ENCODE measurements around the gene AQP7.
"Not testable (repeated sequence)": the region's sequence is repeated elsewhere in the genome, so short reads cannot be mapped to it uniquely, and the experiment has no call there.

AQP7 gene

GRCh38 chr9:33402371-33402770, at the start of gene AQP7:
TSS of gene AQP7 (minus strand) at chr9:33402568. CDS start at chr9:33401262, 1,306 bp downstream.
- not testable (repeated sequence) for DNase-seq

- no peak for DNase-seq
These were observed 48.3 kb upstream of the AQP7 start for GRCh38 chr9:33450621-33451146.

GRCh38 chr9:33449715-33450114, 47.3 kb upstream of the AQP7 start:
- DNase-seq: no peak

GRCh38 chr9:33447799-33448553, 45.6 kb upstream of the AQP7 start:
- DNase-seq: peak; percentile 10

- peak; percentile 84 for DNase-seq
These were observed 44.8 kb upstream of the AQP7 start, which contains the start of gene AQP3 for GRCh38 chr9:33446946-33447798. TSS of gene AQP3 (minus strand) at chr9:33447593. CDS start at chr9:33447530, 63 bp downstream.

- DNase-seq: peak; percentile 76
These were observed 44.0 kb upstream of the AQP7 start for GRCh38 chr9:33446240-33446945.

- peak; percentile 60 for DNase-seq
These were observed 43.2 kb upstream of the AQP7 start for GRCh38 chr9:33445389-33446239.

GRCh38 chr9:33443464-33444154, 41.2 kb upstream of the AQP7 start:
- no peak for DNase-seq

- no peak for DNase-seq
These were observed 40.7 kb upstream of the AQP7 start for GRCh38 chr9:33443047-33443446.

- no peak for DNase-seq
These were observed 39.8 kb upstream of the AQP7 start for GRCh38 chr9:33442125-33442524.

GRCh38 chr9:33440609-33441008, 38.2 kb upstream of the AQP7 start:
- no peak for DNase-seq

- DNase-seq: no peak
These were observed 37.8 kb upstream of the AQP7 start for GRCh38 chr9:33440204-33440603.

- no peak for DNase-seq
These were observed 37.4 kb upstream of the AQP7 start for GRCh38 chr9:33439731-33440130.

- no peak for DNase-seq
These were observed 36.7 kb upstream of the AQP7 start for GRCh38 chr9:33438926-33439680.

- DNase-seq: no peak
These were observed 35.5 kb upstream of the AQP7 start for GRCh38 chr9:33437898-33438297.

- DNase-seq: no peak
These were observed 34.8 kb upstream of the AQP7 start for GRCh38 chr9:33437205-33437604.

- no peak for DNase-seq
These were observed 34.1 kb upstream of the AQP7 start for GRCh38 chr9:33436445-33436844.

- DNase-seq: no peak
These were observed 33.5 kb upstream of the AQP7 start for GRCh38 chr9:33435821-33436277.

- DNase-seq: no peak
These were observed 32.1 kb upstream of the AQP7 start for GRCh38 chr9:33434317-33435105.

- no peak for DNase-seq
These were observed 31.5 kb upstream of the AQP7 start for GRCh38 chr9:33433871-33434270.

All from CD4-positive, alpha-beta T cell treated with Interleukin-17A for 1 hour (primary cell).